22Rv1 (cell line): ENCODE measurements around the gene TSPAN4.

Experiments used
- ZFX ChIP-seq: fragments of 450-650 bp; IDR thresholded peaks from 2 replicates; pipeline ENCODE4 v1.6.1; 2017; ENCODE audit warnings: antibody characterized with exemption, borderline replicate concordance
- TF ChIP-seq, protein P1 (sequence below): fragments of 450-650 bp; IDR thresholded peaks from 2 replicates; pipeline ENCODE4 v1.5.1; 2017; ENCODE audit warnings: mild to moderate bottlenecking

DNA sequence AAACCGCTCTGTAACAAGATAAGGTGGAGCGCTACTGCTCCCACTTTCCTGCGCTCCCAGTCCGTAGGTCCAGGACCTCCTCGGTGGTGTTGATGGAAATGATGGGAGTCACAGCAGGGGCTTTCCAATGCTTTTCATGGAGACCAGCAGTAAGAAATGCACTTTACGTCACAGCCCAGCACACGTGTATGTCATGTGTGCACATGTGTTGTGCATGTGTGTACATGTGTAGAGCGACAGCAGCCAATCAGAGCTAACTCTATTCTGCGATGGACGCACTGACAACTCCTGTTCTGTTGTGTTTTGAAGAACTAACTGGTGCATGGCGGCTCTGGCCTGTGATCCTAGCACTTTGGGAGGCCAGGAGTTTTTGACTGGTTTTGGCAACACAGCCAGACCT lies 66.8 kb downstream of the TSPAN4 start:
- TF ChIP-seq, protein P1, sequence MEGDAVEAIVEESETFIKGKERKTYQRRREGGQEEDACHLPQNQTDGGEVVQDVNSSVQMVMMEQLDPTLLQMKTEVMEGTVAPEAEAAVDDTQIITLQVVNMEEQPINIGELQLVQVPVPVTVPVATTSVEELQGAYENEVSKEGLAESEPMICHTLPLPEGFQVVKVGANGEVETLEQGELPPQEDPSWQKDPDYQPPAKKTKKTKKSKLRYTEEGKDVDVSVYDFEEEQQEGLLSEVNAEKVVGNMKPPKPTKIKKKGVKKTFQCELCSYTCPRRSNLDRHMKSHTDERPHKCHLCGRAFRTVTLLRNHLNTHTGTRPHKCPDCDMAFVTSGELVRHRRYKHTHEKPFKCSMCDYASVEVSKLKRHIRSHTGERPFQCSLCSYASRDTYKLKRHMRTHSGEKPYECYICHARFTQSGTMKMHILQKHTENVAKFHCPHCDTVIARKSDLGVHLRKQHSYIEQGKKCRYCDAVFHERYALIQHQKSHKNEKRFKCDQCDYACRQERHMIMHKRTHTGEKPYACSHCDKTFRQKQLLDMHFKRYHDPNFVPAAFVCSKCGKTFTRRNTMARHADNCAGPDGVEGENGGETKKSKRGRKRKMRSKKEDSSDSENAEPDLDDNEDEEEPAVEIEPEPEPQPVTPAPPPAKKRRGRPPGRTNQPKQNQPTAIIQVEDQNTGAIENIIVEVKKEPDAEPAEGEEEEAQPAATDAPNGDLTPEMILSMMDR = no peak
- no peak for TF ChIP-seq ZFX
